ENCODE results near the gene ATOH8. TPM values are rescaled to one million over a fixed set of nuclear protein-coding genes. Genes with fewer than 3 reads are reported as not detected.

ATOH8 gene
- polyA plus RNA-seq, 1 of the 3 experiments (the other 2 are of a cell fraction), result 5.6 TPM

DNA sequence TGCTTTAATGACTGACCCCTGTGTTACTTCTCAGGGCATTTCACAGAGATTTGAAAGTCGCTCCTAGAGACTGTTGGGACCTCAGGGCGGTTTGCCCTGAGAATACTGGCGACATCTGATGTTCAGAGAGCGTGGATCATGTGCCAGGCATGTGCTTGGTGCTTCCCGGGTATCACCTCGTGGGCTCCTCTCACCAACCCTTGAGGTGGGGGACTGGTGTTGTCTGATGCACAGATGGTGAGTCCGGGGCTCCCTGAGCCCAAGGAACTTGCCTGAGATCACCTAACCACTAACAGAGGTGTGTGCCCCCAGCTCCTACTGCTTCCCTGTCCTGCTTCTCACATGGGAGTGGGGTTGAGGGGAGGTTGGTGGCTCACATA lies 16.2 kb downstream of the ATOH8 start:
- ChIA-PET CTCF (interaction anchor here (0.7 to 9.7 kb wide), 15 partner anchors 9 to 133 kb away, joined by 3 to 80 read pairs (median 5); partner anchors contain the start of gene ATOH8), POLR2A (interaction anchor here (1.0 to 1.8 kb wide), 2 partner anchors 9 to 158 kb away, joined by 3 to 7 read pairs; partner anchors contain the start of gene C2orf68)
- H4K20me1 ChIP-seq (ENCODE audit: insufficient read depth), result 0 out of 2 replicates have a peak, but pooled peaks cover under 1% of the 10 kb centered on the region
- no peaks in the 10 kb centered on the region for H3K27me3 ChIP-seq (ENCODE audit: insufficient read depth)
- H3K4me2 ChIP-seq, result no peak overlapping the region
- H3K4me1 ChIP-seq (ENCODE audit: control insufficient read depth in 1 of 2, insufficient read depth in 2 of 2, low read depth in 1 of 2, low read length in 1 of 2), result peaks cover 68 to 76% of the 10 kb centered on the region in 2 experiments
- H3F3A ChIP-seq (replicated peaks; ENCODE audit: insufficient read depth), result peaks cover 34% of the 10 kb centered on the region
- DNase-seq, result no peak
- no peak overlapping the region for H3K9ac ChIP-seq
- peaks cover 64% of the 10 kb centered on the region; the same call in 1 of the 2 replicates for H3K79me2 ChIP-seq (ENCODE audit: insufficient read depth)
- peaks cover 0 to 13% of the 10 kb centered on the region in 2 experiments for H3K36me3 ChIP-seq (replicated peaks in 1 of 2; ENCODE audit: control insufficient read depth in 1 of 2, insufficient read depth in 2 of 2, low read length in 1 of 2)
- no peak overlapping the region for H3K4me3 ChIP-seq (ENCODE audit: low read depth in 2 of 2, low read length in 1 of 2)
- no peak overlapping the region for H2AFZ ChIP-seq (ENCODE audit: low read depth)
- no peaks in the 10 kb centered on the region for H3K9me3 ChIP-seq
- H3K27ac ChIP-seq (ENCODE audit: low read depth in 2 of 2, low read length in 1 of 2), result no peak overlapping the region
- WGBS (ENCODE audit: low lambda C conversion rate), result 100% methylated on average over 4 of the region's 7 CpGs
- H3K9me2 ChIP-seq, result no peaks in the 10 kb centered on the region
- no peak for TF ChIP-seq MXI1 (IDR thresholded peaks at IDR 0.05; ENCODE audit: low read depth, low read length)
- no peak for TF ChIP-seq CHD2 (IDR thresholded peaks at IDR 0.05; ENCODE audit: low read length, partially characterized antibody)
- TF ChIP-seq FOXM1 (IDR thresholded peaks at IDR 0.05; ENCODE audit: low read depth), result no peak
- TF ChIP-seq FOSL2 (IDR thresholded peaks at IDR 0.05; ENCODE audit: borderline replicate concordance, low read depth), result no peak
- no peak for TF ChIP-seq RXRA (IDR thresholded peaks at IDR 0.05; ENCODE audit: borderline replicate concordance, low read depth)
- TF ChIP-seq, protein P1, sequence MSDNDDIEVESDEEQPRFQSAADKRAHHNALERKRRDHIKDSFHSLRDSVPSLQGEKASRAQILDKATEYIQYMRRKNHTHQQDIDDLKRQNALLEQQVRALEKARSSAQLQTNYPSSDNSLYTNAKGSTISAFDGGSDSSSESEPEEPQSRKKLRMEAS (IDR thresholded peaks at IDR 0.05; ENCODE audit: low read depth), result 0 out of 2 replicates have a peak, but pooled peaks have one; percentile 27
- TF ChIP-seq, protein P2, sequence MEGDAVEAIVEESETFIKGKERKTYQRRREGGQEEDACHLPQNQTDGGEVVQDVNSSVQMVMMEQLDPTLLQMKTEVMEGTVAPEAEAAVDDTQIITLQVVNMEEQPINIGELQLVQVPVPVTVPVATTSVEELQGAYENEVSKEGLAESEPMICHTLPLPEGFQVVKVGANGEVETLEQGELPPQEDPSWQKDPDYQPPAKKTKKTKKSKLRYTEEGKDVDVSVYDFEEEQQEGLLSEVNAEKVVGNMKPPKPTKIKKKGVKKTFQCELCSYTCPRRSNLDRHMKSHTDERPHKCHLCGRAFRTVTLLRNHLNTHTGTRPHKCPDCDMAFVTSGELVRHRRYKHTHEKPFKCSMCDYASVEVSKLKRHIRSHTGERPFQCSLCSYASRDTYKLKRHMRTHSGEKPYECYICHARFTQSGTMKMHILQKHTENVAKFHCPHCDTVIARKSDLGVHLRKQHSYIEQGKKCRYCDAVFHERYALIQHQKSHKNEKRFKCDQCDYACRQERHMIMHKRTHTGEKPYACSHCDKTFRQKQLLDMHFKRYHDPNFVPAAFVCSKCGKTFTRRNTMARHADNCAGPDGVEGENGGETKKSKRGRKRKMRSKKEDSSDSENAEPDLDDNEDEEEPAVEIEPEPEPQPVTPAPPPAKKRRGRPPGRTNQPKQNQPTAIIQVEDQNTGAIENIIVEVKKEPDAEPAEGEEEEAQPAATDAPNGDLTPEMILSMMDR (IDR thresholded peaks at IDR 0.05), result peak; percentile 4; the same call in 1 of the 2 replicates

DNA sequence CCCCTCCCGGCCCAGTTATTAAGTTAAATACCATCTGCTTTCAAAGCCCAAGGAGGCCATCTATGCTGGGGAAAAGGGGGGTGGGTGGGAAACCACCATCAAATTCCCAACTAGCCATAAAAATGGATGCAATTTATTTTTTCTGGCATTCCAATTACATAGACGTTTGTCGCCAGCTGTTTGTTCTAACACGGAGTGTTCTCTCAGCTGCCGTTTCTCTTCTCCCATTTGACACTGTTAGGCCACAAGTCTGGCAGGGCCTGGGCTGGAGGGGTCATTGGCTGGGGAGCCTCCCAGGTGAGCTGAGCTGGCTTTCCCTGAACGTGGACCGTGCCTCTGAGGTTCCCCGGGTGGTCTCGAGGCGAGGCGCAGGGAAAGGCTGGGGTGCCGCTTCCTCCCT lies 16.6 kb downstream of the ATOH8 start:
- peaks cover 68 to 75% of the 10 kb centered on the region in 2 experiments for H3K4me1 ChIP-seq (ENCODE audit: control insufficient read depth in 1 of 2, insufficient read depth in 2 of 2, low read depth in 1 of 2, low read length in 1 of 2)
- H3K79me2 ChIP-seq (ENCODE audit: insufficient read depth), result peaks cover 64% of the 10 kb centered on the region; the same call in 1 of the 2 replicates
- no peaks in the 10 kb centered on the region for H3K27me3 ChIP-seq (ENCODE audit: insufficient read depth)
- WGBS (ENCODE audit: low lambda C conversion rate), result 90% methylated on average over 12 of the region's 12 CpGs
- H3K4me3 ChIP-seq (ENCODE audit: low read depth in 2 of 2, low read length in 1 of 2), result no peak overlapping the region
- H2AFZ ChIP-seq (ENCODE audit: low read depth), result no peak overlapping the region
- H3K36me3 ChIP-seq (replicated peaks in 1 of 2; ENCODE audit: control insufficient read depth in 1 of 2, insufficient read depth in 2 of 2, low read length in 1 of 2), result peaks cover 0 to 17% of the 10 kb centered on the region in 2 experiments
- ChIA-PET POLR2A (no interaction called here), CTCF (interaction anchor here (0.7 to 9.7 kb wide), 13 partner anchors 10 to 133 kb away, joined by 3 to 80 read pairs (median 5); partner anchors contain the start of gene ATOH8)
- no peak overlapping the region for H3K4me2 ChIP-seq
- no peak for DNase-seq
- no peak for TF ChIP-seq GABPA (IDR thresholded peaks at IDR 0.05; ENCODE audit: low read depth)
- no peak for TF ChIP-seq ELF1 (IDR thresholded peaks at IDR 0.05)
- no peak for TF ChIP-seq MEF2A (IDR thresholded peaks at IDR 0.05; ENCODE audit: borderline replicate concordance, low read depth)
- TF ChIP-seq, protein P3, sequence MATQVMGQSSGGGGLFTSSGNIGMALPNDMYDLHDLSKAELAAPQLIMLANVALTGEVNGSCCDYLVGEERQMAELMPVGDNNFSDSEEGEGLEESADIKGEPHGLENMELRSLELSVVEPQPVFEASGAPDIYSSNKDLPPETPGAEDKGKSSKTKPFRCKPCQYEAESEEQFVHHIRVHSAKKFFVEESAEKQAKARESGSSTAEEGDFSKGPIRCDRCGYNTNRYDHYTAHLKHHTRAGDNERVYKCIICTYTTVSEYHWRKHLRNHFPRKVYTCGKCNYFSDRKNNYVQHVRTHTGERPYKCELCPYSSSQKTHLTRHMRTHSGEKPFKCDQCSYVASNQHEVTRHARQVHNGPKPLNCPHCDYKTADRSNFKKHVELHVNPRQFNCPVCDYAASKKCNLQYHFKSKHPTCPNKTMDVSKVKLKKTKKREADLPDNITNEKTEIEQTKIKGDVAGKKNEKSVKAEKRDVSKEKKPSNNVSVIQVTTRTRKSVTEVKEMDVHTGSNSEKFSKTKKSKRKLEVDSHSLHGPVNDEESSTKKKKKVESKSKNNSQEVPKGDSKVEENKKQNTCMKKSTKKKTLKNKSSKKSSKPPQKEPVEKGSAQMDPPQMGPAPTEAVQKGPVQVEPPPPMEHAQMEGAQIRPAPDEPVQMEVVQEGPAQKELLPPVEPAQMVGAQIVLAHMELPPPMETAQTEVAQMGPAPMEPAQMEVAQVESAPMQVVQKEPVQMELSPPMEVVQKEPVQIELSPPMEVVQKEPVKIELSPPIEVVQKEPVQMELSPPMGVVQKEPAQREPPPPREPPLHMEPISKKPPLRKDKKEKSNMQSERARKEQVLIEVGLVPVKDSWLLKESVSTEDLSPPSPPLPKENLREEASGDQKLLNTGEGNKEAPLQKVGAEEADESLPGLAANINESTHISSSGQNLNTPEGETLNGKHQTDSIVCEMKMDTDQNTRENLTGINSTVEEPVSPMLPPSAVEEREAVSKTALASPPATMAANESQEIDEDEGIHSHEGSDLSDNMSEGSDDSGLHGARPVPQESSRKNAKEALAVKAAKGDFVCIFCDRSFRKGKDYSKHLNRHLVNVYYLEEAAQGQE (IDR thresholded peaks at IDR 0.05; ENCODE audit: low read depth, low read length), result no peak
- no peak for TF ChIP-seq FOXM1 (IDR thresholded peaks at IDR 0.05; ENCODE audit: low read depth)
- no peak for TF ChIP-seq NRF1 (IDR thresholded peaks at IDR 0.05; ENCODE audit: low read depth, low read length)
- TF ChIP-seq, protein P2 (IDR thresholded peaks at IDR 0.05), result no peak
- TF ChIP-seq FOSL2 (IDR thresholded peaks at IDR 0.05; ENCODE audit: borderline replicate concordance, low read depth), result no peak
- H3K9me3 ChIP-seq, result no peaks in the 10 kb centered on the region
- H3K9me2 ChIP-seq, result no peaks in the 10 kb centered on the region
- H3F3A ChIP-seq (replicated peaks; ENCODE audit: insufficient read depth), result peaks cover 34% of the 10 kb centered on the region
- H3K9ac ChIP-seq, result no peak overlapping the region
- no peaks in the 10 kb centered on the region for H4K20me1 ChIP-seq (ENCODE audit: insufficient read depth)
- H3K27ac ChIP-seq (ENCODE audit: low read depth in 2 of 2, low read length in 1 of 2), result peak overlapping the region in 1 of 2 experiments; percentile 86; a peak in 1 of 4 replicates

Data from SK-N-SH (cell line).